Measurements from ENCODE around the gene TM9SF1. TPM values are rescaled to one million over a fixed set of nuclear protein-coding genes. Genes with fewer than 3 reads are reported as not detected.

The TM9SF1 gene
- total and polyA plus RNA-seq, 4 experiments from 2014 or later: 24.1 to 40.6 (median 32.3) TPM

DNA sequence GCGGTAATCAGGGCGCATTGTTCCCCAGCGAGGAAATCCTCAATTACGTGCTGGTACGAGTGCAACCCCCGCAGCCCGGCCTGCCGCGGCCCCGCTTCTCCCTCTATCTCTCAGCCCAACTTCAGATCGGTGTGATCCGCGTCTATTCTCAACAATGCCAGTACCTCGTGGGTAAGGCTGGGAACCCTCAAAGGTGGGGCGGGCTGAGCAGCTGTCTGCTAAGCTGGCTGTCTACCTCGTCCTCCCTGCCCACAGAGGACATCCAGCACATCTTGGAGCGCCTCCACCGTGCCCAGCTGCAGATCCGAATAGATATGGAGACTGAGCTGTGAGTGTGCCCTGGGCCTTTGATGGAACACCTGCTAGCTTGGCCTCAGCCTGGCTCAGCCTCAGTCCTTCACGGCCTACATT, 22.4 kb downstream of the TM9SF1 start:
- no peaks in the 10 kb centered on the region for H3K9me3 Mint-ChIP-seq
- H3K27ac Mint-ChIP-seq: peak overlapping the region; percentile 29 to 77 (median 54)
- intact Hi-C loops (cut with micrococcal nuclease): no loop called here
- Histone ChIP-seq H3K36me3 (ENCODE audit: insufficient read depth, low read length) (peaks cover 11% of the 10 kb centered on the region), H3K27me3 (ENCODE audit: insufficient read depth, low read length) (no peaks in the 10 kb centered on the region), H3K27ac (ENCODE audit: low read depth, low read length) (no peak overlapping the region), H3K4me1 (ENCODE audit: insufficient read depth, low read length) (peaks cover 18% of the 10 kb centered on the region), H3K9me3 (ENCODE audit: control insufficient read depth in 1 of 2, low read length in 2 of 2) (no peaks in the 10 kb centered on the region), H3K4me3 (ENCODE audit: low read length in 2 of 2) (no peak overlapping the region)
- peaks cover 18 to 50% (median 30%) of the 10 kb centered on the region in 4 donors for H3K4me1 Mint-ChIP-seq
- peak overlapping the region in 3 of 8 donors; percentile 10 to 36 (median 26) for H3K4me3 Mint-ChIP-seq
- no peaks in the 10 kb centered on the region for H3K27me3 Mint-ChIP-seq
- H3K36me3 Mint-ChIP-seq: peaks cover 7 to 54% of the 10 kb centered on the region in 2 donors
- POLR2A ChIA-PET (ENCODE audit: partially characterized antibody): interaction anchor here (0.8 to 2.3 kb wide), 3 partner anchors 11 to 41 kb away, joined by 3 to 14 read pairs (median 5); partner anchors contain the start of genes CHMP4A and TM9SF1
- no peak for DNase-seq
- CTCF ChIA-PET (ENCODE audit: partially characterized antibody): interaction anchor here (5.3 kb wide), 1 partner anchor 12 kb away, joined by 31 read pairs; the partner anchor contains the start of gene IRF9

GRCh38 chr14:24172261-24172860, 22.9 kb downstream of the TM9SF1 start:
- peaks cover 11 to 54% of the 10 kb centered on the region in 2 donors for H3K36me3 Mint-ChIP-seq
- H3K4me1 Mint-ChIP-seq: peaks cover 18 to 54% (median 34%) of the 10 kb centered on the region in 4 donors
- H3K4me1 ChIP-seq (ENCODE audit: insufficient read depth, low read length): peaks cover 21% of the 10 kb centered on the region
- no peaks in the 10 kb centered on the region for H3K27me3 ChIP-seq (ENCODE audit: insufficient read depth, low read length)
- intact Hi-C loops (cut with micrococcal nuclease): no loop called here
- H3K9me3 Mint-ChIP-seq: no peaks in the 10 kb centered on the region
- CTCF ChIA-PET (ENCODE audit: partially characterized antibody): interaction anchor here (5.3 kb wide), 1 partner anchor 11 kb away, joined by 31 read pairs; the partner anchor contains the start of gene IRF9
- POLR2A ChIA-PET (ENCODE audit: partially characterized antibody): interaction anchor here (0.6 to 2.3 kb wide), 4 partner anchors 15 to 41 kb away, joined by 3 to 14 read pairs (median 5); partner anchors contain the start of genes CHMP4A, RNF31 and TM9SF1
- peak overlapping the region in 5 of 7 donors; percentile 42 to 88 (median 63) for H3K27ac Mint-ChIP-seq
- H3K4me3 Mint-ChIP-seq: peak overlapping the region; percentile 48 to 91 (median 84)
- H3K27ac ChIP-seq (ENCODE audit: low read depth, low read length): peak overlapping the region; percentile 42
- H3K9me3 ChIP-seq (ENCODE audit: control insufficient read depth in 1 of 2, low read length in 2 of 2): no peaks in the 10 kb centered on the region
- no peak overlapping the region for H3K4me3 ChIP-seq (ENCODE audit: low read length in 2 of 2)
- DNase-seq: no peak
- H3K27me3 Mint-ChIP-seq: no peaks in the 10 kb centered on the region
- H3K36me3 ChIP-seq (ENCODE audit: insufficient read depth, low read length): peaks cover 11% of the 10 kb centered on the region

DNA sequence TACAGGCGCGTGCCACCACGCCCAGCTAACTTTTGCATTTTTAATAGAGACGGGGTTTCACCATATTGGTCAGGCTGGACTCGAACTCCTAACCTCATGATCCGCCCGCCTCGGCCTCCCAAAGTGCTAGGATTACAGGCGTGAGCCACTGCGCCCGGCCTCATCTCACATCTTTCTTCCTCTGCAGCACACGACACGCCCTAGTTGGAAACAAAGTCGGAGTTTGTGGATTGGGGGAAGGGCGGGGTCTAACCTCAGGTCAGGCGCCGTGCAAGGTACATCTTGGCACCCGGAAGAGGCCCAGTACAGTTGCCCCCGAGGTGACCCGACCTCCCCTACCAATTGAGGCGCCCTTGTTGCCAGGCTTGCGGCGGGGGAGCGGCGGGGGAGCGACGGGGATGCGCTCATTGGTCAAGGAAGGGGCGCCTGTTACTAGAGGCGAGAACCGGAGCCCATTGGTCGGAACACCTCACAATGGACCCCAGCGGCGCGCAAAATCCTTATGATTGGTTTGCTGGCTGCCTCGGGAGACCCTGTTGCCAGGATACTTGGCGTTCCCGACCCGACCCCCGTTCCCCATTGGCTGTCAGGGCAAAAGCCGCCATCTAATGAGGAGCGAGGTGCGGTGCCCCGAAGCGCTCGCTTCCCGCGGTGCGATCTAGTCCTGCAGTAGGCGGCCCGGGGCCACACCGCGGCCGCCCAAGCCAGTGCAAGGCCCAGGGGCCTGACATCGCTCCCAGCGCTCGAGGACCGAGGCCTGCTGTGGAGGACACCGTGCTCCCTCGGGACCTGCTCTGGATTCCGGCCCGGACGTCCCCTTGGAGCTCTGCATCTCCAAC, 23.6 kb downstream of the TM9SF1 start, which contains the start of gene REC8:
TSS of gene REC8 (plus strand) at position 659 of the 839 bp plus-strand sequence. CDS start 473 bp downstream, outside the sequence.
- no peaks in the 10 kb centered on the region for H3K9me3 ChIP-seq (ENCODE audit: control insufficient read depth in 1 of 2, low read length in 2 of 2)
- H3K4me1 Mint-ChIP-seq: peaks cover 20 to 56% (median 35%) of the 10 kb centered on the region in 4 donors
- H3K27me3 Mint-ChIP-seq: no peaks in the 10 kb centered on the region
- DNase-seq: peak; percentile 66 to 84 (median 73)
- H3K27me3 ChIP-seq (ENCODE audit: insufficient read depth, low read length): no peaks in the 10 kb centered on the region
- peak within 1 kb of the TSS; percentile 63 to 88 (median 85) for H3K27ac Mint-ChIP-seq
- ChIA-PET CTCF (ENCODE audit: partially characterized antibody) (interaction anchor here (0.7 to 5.3 kb wide), 2 partner anchors 7 to 10 kb away, joined by 4 to 31 read pairs; partner anchors contain the start of gene IRF9), POLR2A (ENCODE audit: partially characterized antibody) (interaction anchor here (0.6 to 2.3 kb wide), 9 partner anchors 10 to 112 kb away, joined by 3 to 23 read pairs (median 3); partner anchors contain the start of genes CHMP4A, DCAF11, IRF9 and NRL)
- peaks cover 12% of the 10 kb centered on the region for H3K36me3 ChIP-seq (ENCODE audit: insufficient read depth, low read length)
- intact Hi-C loops (cut with micrococcal nuclease): loop anchor here (1.0 kb wide), 2 partner anchors 10 to 17 kb away; partner anchors contain the start of genes IPO4 and IRF9
- peak within 1 kb of the TSS; percentile 42 for H3K27ac ChIP-seq (ENCODE audit: low read depth, low read length)
- peaks cover 16 to 54% of the 10 kb centered on the region in 2 donors for H3K36me3 Mint-ChIP-seq
- peak within 1 kb of the TSS in 1 of 2 donors; percentile 26 for H3K4me3 ChIP-seq (ENCODE audit: low read length in 2 of 2)
- H3K4me3 Mint-ChIP-seq: peak within 1 kb of the TSS; percentile 82 to 91 (median 87)
- H3K4me1 ChIP-seq (ENCODE audit: insufficient read depth, low read length): peaks cover 22% of the 10 kb centered on the region
- H3K9me3 Mint-ChIP-seq: no peaks in the 10 kb centered on the region

DNA sequence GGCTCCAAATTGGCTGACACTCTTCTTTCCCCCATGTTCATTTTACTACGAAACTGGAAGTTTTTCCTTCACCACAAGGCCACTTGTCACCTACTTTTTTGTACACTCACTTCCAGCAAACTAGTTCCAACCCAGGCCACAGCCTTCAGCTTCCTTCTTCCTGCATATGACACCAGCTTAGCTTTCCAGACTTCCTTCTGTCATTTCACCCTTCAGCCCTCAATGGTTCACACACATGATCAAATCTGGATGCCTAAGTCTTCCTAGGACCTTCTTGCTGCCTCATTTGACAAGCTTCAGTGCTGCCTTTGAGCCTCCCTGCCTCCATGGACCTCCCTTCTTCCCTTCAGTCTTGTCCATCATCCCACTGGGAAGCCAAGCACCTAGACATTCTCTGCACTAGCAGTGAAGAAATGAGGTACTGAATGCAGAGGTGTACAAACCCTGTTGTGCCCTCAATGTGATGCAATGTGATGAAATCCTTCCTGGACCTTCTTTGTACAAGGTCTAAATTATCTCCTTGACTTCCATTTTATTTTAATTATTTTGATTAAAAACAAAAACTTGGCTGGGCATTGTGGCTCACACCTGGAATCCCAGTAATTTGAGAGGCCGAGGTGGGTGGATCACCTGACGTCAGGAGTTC, 27.6 kb downstream of the TM9SF1 start:
- POLR2A ChIA-PET (ENCODE audit: partially characterized antibody): interaction anchor here (1.1 kb wide), 1 partner anchor 11 kb away, joined by 3 read pairs; no protein-coding TSS in a partner anchor
- Histone ChIP-seq H3K36me3 (ENCODE audit: insufficient read depth, low read length) (peaks cover 50% of the 10 kb centered on the region), H3K27me3 (ENCODE audit: insufficient read depth, low read length) (no peaks in the 10 kb centered on the region), H3K27ac (ENCODE audit: low read depth, low read length) (no peak overlapping the region), H3K4me1 (ENCODE audit: insufficient read depth, low read length) (peaks cover 52% of the 10 kb centered on the region), H3K9me3 (ENCODE audit: control insufficient read depth in 1 of 2, low read length in 2 of 2) (no peaks in the 10 kb centered on the region), H3K4me3 (ENCODE audit: low read length in 2 of 2) (no peak overlapping the region)
- Mint-ChIP-seq H3K4me3 (no peak overlapping the region), H3K27ac (peak overlapping the region in 3 of 7 donors; percentile 24 to 50 (median 38)), H3K27me3 (no peaks in the 10 kb centered on the region), H3K9me3 (no peaks in the 10 kb centered on the region), H3K4me1 (peaks cover 30 to 68% (median 48%) of the 10 kb centered on the region in 4 donors), H3K36me3 (peaks cover 48 to 64% of the 10 kb centered on the region in 2 donors)
- CTCF ChIA-PET (ENCODE audit: partially characterized antibody): no interaction called here
- DNase-seq: no peak
- intact Hi-C loops (cut with micrococcal nuclease): no loop called here

DNA sequence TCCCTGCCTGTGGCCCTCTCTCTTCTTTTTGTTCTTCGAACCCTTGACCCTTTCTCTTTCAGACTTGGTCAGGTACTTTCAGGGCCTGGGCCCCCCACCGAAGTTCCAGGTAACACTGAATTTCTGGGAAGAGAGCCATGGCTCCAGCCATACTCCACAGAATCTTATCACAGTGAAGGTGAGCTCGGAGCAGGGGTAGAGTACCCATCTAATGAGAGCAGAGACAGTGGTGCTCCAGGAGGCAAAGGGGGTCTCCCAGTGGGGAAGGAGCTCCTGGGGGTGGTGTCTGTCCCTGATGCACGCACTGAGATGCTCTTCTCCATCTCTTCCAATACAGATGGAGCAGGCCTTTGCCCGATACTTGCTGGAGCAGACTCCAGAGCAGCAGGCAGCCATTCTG, 29.5 kb downstream of the TM9SF1 start:
- no peaks in the 10 kb centered on the region for H3K9me3 Mint-ChIP-seq
- H3K4me3 Mint-ChIP-seq: no peak overlapping the region
- Histone ChIP-seq H3K4me1 (ENCODE audit: insufficient read depth, low read length) (peaks cover 51% of the 10 kb centered on the region), H3K27me3 (ENCODE audit: insufficient read depth, low read length) (no peaks in the 10 kb centered on the region), H3K4me3 (ENCODE audit: low read length in 2 of 2) (no peak overlapping the region), H3K27ac (ENCODE audit: low read depth, low read length) (no peak overlapping the region), H3K36me3 (ENCODE audit: insufficient read depth, low read length) (peaks cover 50% of the 10 kb centered on the region), H3K9me3 (ENCODE audit: control insufficient read depth in 1 of 2, low read length in 2 of 2) (no peaks in the 10 kb centered on the region)
- CTCF ChIA-PET (ENCODE audit: partially characterized antibody): interaction anchor here (1.0 to 1.7 kb wide), 3 partner anchors 10 to 57 kb away, joined by 4 to 5 read pairs (median 4); no protein-coding TSS in a partner anchor
- H3K36me3 Mint-ChIP-seq: peaks cover 58 to 76% of the 10 kb centered on the region in 2 donors
- DNase-seq: no peak
- POLR2A ChIA-PET (ENCODE audit: partially characterized antibody): interaction anchor here (0.6 to 6.8 kb wide), 4 partner anchors 21 to 51 kb away, joined by 3 to 75 read pairs (median 4); partner anchors contain the start of genes IPO4 and TSSK4
- intact Hi-C loops (cut with micrococcal nuclease): no loop called here
- peaks cover 37 to 70% (median 53%) of the 10 kb centered on the region in 4 donors for H3K4me1 Mint-ChIP-seq
- H3K27ac Mint-ChIP-seq: peak overlapping the region in 3 of 7 donors; percentile 4 to 97 (median 51)
- no peaks in the 10 kb centered on the region for H3K27me3 Mint-ChIP-seq

GRCh38 chr14:24164518-24164991, 30.7 kb downstream of the TM9SF1 start:
- no peak overlapping the region for H3K27ac ChIP-seq (ENCODE audit: low read depth, low read length)
- no peak overlapping the region for H3K4me3 ChIP-seq (ENCODE audit: low read length in 2 of 2)
- Mint-ChIP-seq H3K36me3 (peaks cover 61 to 81% of the 10 kb centered on the region in 2 donors), H3K9me3 (no peaks in the 10 kb centered on the region), H3K4me1 (peaks cover 39 to 74% (median 57%) of the 10 kb centered on the region in 4 donors), H3K27me3 (no peaks in the 10 kb centered on the region), H3K27ac (peak overlapping the region in 4 of 7 donors; percentile 42 to 97 (median 72)), H3K4me3 (peak overlapping the region in 3 of 8 donors; percentile 51 to 73 (median 65))
- no peaks in the 10 kb centered on the region for H3K27me3 ChIP-seq (ENCODE audit: insufficient read depth, low read length)
- no peak for DNase-seq
- peaks cover 58% of the 10 kb centered on the region for H3K36me3 ChIP-seq (ENCODE audit: insufficient read depth, low read length)
- CTCF ChIA-PET (ENCODE audit: partially characterized antibody): interaction anchor here (1.0 to 1.7 kb wide), 3 partner anchors 9 to 56 kb away, joined by 4 to 5 read pairs (median 4); no protein-coding TSS in a partner anchor
- POLR2A ChIA-PET (ENCODE audit: partially characterized antibody): interaction anchor here (1.2 to 6.8 kb wide), 7 partner anchors 10 to 50 kb away, joined by 3 to 75 read pairs (median 5); partner anchors contain the start of genes DCAF11, IPO4, NRL and PSME2
- intact Hi-C loops (cut with micrococcal nuclease): no loop called here
- peaks cover 53% of the 10 kb centered on the region for H3K4me1 ChIP-seq (ENCODE audit: insufficient read depth, low read length)
- no peaks in the 10 kb centered on the region for H3K9me3 ChIP-seq (ENCODE audit: control insufficient read depth in 1 of 2, low read length in 2 of 2)

All from CD4-positive, alpha-beta memory T cell (primary cell).